NCI-H69 (cell line): Measurements from ENCODE around the gene CLCN2.

Experiments
- DNase-seq: peaks from one replicate; lab custom pipeline; 2025; lab: John Stamatoyannopoulos, UW

The CLCN2 gene

GRCh38 chr3:184296616-184297015 is 64.8 kb downstream of the CLCN2 start:
- no peak for DNase-seq
